GM19452 (cell line): Measurements from ENCODE around the gene GALNT12.

Source experiments
- ATAC-seq: cut with Tn5 transposase; IDR thresholded peaks from one replicate; pipeline ENCODE4 v1.9.1; 2021; ENCODE audit not compliant: unreplicated experiment

GALNT12 gene

DNA sequence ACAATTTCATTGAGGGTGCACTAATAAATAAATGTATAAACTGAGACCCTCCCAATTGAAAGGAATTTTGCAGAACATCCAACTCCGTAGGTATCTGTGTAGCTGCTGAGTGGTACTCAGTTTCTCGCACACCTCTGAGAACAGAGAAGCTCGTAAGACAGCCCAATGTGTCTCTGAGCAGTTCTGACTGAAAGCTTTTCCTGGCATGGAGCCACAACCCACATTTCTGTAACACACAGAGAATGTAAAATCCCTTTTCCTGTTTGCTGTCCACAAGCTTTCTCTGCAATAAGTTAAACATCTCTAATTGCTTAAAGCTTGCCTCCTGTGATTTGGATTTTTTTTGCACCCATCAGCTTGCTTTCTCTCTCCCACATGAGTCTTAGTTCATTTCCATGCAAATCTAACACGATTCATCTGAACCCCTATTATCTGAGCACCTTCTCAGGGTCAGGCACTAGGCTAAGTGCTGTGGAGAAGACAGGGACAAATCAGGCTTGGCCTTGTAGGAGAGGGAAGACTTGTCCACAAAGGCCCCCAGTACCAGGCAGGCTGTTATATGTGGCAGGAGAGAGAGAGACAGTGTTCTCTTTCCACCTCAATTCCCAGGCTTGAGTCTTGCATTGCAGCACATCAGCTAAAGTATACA is 92.1 kb downstream of the GALNT12 start:
- ATAC-seq = no peak
